Measurements from ENCODE around the gene ESRRB.

ESRRB gene

DNA sequence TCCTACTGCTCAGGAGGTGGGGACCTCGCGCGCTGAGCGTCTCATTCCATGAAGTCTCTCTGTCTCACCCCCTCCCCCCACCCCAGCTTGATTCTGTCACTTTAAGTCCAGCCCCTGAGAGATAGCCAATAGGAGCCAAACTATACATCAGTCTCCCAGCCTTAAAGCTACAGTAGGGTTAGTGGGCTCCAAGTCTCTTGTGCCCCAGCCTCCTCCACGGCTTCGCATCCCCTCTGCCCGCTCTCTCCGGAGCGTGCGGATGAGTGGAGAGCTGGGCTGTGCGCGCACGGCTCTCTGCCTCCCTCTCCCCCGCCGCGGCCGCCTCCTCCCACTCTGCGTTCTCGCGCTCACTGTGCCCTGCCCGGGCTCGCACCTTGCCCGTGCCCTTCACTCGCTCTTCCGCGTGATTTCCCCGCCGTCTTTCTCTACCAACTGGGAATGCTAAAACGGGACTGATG is at the start of gene ESRRB:
ESRRB (plus strand) TSS at position 191 of the 458 bp plus-strand sequence; CDS start at position 456, 265 bp downstream.
- no peak for DNase-seq

DNA sequence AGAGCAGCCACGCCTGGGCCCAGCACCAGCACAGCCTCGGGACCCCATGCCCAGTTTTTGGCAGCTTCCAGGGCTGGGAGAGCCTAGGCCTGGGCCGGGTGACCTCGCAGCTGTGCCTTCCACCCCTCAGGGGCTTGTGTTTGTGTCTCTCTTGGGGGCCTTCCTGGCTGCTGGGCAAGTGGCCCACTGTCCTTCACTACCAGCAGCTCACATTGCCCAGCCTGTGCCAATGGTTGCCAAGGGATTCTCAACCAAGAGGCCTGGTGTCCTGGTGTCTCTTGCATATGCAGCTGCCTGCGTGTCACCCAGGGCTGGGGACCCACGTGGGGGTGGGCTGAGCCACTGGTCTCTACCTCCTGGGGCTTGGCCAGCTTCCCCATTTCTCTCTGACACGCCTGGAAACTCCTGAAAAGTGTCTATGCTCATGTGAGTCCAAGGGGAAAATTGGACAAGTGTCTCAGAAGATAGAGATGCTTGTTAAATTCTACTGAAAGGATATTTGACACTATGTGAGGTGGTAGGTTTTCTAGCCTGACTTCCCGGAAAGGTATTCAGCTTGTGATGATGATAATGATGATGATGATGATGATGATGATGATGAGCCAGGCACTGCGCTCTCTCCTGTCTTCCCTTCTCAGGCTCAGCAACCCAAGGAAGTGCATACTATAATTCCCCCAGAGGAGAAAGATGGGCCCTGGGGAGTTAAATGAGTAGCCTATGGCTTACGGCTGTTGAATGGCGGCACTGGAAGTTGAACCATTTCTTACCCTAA is 48.8 kb upstream of the ESRRB start:
- DNase-seq, result no peak

DNA sequence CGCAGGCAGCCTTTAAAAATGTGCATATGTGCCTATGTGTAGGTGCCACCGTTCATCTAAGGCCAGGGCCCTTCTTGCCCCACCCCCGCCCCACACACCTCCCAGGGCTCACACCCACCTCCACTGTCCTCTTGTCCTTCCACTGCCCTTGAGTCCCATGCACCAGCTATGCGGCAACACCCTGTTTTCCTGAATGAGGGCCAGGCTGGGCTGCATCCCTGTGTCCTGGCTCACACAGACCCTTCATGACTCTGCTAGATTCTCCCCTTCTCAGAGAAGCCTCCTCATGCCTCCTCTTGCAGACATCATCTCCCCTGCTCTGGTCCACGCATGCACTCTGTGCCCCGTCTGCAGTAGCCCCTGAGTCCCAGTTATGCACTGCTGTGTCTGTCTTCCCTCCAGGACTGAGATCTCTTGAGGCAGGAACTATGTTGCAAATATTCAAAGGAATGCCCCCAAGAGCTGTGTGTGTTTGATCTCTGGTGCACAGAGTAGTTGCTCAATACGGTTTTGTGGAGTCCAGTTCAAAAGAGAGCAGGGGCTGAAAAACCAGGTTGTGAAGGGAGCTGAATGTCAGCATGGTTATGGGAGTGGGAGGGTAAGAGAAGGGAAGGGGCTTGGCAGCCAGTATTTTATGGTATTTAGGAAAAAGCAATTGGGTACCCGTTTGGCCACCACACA is 47.3 kb upstream of the ESRRB start:
- DNase-seq, result no peak

DNA sequence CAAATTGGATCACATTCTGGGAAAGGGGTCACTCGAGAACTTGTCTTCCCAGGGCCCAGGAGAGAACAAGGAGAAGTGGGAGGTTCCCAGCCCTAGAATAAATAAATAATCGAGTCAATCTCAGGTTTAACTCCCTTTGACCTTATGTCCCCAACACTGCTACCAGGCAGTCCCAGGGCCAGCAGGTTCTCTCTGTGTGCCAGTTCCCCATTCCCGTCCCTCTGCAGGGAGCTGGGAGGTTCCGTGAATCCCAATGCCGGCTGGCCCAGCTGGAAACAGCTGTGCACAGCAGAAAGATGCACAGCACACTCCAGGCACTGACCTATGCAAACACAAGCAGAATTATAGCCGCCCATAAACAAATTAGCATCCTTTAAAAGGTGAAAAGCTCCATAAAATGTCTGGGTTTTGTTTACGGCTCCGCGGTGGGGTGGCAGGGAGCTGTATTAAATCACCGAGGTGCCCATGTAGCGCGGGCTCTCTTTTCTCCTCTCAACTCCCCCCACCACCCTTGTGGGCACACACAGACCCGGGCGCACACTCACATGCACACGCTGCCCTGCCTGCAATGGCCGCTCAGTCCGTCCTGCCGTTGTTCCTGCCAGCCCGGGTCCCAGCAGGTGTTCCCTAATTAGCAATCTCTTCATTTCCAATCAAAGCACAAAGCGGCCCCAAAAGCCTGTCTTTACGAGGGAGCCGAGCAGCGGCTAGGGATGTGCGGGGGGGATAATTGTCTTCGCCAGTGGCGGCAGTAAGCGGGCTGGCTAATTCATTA is 46.6 kb upstream of the ESRRB start:
- DNase-seq, result no peak

DNA sequence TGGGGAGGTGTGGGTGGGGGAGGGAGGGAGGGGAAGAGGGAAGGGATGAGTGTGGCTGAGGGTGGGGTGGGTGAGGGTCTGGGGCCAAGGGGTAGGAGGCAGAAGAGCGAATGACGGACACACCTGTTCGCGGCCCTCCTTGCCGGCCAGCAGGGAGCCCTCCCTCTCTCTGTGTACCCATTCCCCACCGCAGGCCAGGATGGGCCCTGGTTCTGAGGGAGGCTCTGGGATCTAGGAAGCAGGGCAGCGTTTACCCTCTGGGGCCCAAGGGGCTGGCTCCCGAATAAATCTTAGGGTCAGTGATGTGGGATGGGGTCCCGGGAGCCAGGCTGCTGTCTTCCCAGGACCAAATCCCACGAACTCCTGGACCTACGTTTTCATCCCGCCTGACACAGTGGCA is 46.0 kb upstream of the ESRRB start:
- DNase-seq, result no peak

DNA sequence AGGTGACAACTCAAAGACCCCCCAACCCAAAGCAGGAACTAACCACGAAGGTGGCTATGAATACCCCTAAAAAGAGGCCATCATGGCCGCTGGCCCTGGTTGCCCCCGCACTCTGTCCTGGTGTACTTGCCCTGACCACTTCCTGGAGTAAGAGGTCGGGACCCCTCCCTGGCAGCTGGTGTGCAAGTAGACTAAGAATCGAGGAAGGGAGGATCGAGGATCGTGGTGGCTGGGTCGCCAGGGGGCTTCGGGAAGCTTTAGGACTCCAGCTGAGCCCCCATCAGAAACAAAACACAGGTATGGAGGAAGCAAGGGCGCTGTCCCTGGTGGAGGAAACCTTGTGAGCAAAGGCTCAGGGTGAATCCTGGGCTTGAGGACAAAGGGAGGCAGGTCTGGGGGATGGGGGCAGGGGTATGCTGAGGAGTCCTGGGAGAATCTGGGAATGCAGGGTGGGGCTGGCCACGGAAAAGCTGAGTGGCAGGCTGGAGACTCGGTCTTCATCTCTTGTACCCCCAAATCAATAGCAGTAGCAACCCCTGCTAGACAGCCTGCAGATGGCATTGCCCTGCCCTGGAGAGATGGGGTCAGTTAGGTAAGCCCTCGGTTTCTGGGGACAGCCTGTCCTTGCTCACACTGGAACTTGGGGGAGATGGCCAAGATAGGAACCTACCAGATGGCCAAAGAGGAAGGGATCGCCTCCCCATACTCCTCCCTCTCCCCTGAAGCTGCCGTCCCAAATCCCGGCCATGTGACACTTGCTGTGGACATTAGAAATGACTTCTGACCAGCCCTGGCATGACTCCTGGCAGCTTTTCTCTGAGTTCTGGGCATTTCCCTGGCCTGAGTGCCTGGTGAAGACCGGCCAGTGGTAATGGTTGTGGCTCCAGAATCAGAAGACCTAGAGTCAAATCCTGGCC is 45.3 kb upstream of the ESRRB start:
- no peak for DNase-seq

DNA sequence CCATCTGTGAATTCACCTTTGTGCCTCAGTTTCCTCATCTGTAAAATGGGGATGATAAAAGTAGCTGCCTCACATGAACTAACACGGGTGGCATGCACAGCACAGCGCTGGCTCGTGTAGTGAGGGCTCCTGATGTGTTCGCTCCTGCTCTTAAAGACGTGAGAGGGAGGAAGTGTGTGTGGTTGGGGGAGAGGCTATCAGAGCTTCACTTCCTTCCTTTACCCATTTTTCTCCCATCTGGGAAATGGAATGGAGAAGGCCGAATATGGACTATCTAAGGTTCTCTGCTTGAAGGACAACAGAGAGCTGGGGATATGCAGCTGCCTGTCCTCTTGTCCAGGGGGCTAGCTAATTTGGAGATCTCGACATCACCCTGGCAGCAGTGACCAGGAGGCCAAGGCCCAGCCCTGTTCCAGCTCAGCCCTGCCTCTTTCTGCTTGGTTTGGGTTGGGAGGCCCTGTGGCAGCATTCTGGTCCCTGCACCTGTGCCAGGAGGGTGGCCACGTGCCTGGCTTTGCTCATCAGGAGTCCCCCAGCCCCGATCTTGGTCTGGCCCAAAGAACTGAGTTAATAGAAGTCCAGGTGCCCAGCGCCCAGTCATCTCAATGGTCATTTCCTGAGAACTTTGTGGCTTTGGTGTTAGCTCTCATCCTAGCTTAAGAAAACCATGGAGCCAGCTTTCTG is 44.5 kb upstream of the ESRRB start:
- no peak for DNase-seq

DNA sequence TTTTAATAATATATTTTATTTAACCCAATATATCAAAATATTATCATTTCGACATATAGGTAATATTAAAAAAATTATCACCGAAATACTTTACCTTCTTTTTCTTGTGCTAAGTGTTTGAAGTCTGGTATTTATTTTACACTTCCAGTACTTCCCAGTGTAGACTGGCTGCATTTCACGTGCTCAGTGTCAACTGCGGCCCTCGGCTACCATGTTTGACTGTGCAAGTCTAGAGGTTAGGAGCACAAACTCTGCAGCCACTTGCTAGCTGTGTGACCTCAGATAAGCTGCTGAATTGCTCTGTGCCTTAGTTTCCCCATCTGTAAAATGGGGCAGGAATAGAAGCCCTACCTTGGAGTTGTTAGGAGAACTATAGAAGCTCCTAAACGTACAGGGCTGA is 42.3 kb upstream of the ESRRB start:
- DNase-seq, result no peak

DNA sequence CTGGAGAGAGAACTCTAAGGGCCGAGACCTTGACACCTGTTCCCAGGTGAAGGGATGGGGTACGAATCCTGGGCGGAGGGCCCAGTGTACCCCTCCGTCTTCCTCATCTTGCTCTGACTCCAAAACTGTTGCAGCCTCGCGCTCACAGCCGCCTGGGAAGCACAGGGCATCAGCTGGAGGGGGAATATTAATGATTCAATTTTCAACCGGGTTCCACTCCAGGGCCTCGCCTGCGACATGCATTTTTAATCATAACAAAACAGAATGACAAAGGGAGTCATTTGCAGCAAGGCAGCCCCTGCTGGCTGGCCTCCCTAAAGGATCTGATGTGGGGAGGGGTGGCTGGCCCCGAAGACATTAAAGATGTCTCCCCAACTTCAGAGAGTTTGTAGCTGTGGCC is 41.6 kb upstream of the ESRRB start:
- no peak for DNase-seq

DNA sequence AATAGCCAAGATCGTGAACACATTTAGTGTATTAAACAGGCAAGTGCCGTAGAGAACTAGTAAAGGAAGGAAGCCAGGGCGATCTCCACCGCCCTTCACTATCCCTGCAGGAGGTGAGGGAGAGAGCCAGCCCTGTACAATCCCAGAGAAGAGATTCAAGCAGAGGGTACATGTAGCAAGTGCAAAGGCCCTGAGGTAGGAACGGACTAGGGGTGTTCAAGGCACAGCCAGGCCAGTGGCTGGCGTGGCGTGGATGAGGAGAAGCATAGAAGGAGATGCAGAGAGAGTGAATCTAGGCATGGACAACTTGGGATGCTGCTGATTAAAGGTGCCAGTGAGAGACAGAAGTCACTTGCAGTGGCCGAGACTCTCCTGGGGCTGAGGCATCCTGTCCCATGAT is 39.1 kb upstream of the ESRRB start:
- no peak for DNase-seq

DNA sequence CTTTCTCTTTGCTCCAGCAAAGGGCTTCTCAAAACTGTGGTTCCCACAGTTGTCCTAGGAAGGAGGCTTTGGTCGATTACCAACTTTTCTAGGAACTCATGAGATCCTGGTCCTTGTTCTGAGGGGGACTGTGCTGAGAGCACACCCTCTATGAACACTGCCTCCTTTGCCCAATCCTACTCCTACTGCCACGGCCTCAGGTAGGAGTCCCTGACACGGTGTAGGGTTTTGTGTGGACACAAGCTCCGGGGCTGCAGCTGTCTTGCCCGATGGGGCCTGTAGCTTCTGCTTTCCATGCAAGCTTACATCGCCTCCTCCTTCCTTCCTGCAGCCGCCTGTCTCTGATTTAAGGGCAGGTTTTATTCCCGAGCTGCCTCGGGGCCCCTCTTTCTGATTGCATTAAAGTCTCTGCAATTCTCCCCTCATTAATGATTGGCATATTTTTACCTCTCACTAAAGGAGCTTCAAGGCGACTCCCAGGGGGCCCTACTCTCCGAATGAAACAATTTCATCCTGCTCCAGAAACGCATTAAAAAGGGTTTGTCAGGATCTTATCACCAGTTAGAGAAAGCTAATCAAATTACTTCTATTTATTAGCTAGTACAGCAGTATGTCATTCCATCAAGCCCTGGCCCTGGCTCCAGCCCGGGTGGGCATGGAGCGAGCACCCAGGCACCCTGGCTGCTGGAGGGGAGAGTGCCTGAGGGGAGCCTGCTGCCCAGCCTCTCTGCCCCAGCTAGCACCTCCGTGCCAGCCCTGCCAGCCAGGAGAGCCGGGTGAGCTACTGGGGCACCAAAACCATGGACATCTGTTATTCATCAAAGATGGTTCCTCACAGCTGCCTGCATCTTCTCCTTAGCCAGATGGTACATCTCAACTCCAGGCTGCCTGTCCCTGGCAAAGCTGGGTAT is 38.0 kb upstream of the ESRRB start:
- DNase-seq, result no peak

DNA sequence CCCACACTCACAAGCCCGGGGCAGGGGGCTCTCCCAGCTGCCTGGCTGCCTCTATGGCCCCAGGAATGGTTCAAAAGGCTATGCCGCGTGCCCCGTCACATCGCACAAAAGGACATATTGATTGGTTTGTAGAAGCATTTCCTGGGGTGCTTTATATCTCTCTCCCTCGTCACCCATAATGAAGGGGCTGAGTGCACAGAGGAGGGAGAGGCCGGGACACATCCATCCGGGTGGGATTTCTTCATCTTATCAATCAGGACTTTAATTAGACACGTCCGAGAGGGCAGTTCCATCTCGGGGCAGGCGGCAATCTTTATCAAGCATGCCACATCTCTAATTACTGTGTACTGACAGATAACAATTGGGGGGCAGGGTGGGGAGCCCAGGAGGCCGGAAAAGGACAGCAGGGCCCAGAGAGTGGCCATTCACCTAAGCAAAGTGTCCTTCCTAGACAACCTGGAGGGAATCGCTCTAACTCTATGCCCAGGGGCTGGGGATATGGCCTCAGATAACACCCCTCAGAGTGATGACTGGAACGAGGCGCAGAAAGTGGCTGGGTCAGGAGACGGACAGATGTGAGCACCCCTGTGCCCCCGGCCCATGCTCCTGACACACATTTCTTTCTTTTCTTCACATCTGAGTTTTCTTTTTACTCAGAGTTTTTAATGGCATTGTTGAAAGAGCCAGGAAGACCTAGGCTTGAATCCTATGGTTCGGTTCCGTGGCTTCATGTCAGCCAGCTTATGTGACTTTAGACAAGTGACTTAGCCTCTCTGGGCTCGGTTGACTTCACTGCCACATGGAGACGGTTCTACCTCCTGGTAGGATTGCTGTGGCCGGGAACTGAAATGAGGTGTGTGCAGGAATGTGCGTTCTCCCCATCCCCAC is 36.0 kb upstream of the ESRRB start:
- DNase-seq, result no peak

DNA sequence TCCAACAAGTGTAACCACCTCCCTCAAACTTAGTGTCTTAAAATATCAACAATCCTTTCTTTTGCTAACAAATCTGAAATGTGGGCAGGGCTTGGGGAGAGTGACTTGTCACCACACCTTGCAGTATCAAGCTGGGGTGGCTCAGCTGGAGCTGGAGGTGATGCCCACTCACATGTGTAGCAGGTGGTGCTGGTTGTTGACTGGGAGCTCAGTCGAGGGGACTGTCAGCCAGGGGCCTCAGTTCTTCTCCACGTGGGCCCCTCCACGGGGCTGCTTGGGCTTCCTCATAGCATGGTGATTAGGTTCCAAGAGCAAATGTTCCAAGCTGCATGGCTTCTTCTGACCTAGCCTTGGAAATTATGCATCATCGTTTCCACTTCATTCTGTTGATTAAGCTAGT is 32.6 kb upstream of the ESRRB start:
- DNase-seq, result no peak

DNA sequence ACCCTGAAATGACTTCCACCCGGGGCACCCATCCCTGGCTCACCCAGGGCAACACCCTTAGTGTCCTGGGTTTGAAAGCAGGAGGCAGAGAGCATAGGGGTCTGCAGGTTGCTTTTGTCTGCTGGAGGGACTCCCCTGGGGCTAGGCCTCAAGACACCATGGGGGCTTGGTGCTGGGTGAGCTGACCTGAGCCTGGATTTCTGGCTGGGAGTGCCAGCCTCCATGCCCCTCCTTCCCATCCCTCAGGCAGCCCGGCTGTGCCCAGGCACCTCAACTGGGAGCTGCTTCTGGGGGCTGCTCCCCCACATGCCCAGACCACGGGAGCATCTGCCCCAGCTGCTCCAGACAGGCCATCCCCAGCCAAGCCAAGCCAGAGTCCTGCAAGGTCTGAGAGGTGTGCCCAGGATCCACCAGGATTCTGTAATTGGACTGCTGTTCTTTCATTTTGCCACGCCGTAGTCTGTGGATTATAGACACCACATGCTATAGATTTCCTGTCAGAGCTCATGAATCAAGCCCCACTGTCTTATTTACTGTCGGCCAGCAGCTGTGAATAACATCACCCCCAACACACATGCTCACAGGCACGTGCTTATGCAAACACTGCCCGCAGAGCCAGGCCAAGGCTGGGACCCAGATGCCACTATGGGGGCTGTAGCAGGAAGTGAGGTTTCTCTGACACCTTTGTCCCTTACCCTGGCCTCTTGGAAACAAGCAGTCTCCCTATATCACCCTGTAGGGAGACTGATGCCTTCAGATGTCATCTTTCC is 29.4 kb upstream of the ESRRB start:
- no peak for DNase-seq

DNA sequence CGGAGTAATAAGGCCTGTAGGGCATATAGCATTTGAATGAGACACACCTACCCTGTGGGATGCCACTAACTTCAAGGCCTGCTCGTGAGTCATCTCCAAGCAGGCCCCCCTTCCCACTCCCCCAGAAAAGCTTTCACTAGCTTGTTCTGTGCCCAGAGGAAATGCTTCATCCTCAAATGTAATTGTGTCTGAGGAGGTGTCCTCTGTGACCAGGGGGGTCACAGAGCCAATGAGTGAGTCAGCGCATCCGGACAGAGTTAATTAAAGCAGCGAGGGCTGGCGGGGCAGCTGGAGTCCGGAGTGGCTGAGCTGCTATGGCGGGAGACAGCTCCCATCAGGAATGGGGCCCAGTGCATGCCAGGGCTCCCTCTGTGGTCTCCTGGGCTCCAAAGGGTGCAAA is 27.0 kb upstream of the ESRRB start:
- DNase-seq, result no peak

DNA sequence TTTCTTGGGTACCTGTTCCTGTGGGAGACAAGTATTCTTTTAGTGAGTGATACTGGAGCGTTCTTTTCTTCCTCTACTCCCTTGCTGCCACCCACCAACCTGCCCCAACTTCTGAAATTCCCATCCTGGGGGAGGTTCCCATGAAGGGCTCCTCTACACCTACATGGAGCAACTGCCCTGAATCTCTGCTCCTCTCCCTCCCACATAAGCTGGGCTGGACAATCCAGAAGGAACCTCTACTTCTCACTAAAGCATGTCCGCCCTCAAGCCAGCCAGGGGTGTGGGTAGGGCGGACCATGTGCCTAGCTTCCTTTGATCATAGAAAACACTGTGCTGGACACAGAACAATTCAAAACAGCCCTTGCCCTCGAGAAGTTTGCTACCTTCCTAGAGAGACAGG is 25.9 kb upstream of the ESRRB start:
- DNase-seq, result no peak

DNA sequence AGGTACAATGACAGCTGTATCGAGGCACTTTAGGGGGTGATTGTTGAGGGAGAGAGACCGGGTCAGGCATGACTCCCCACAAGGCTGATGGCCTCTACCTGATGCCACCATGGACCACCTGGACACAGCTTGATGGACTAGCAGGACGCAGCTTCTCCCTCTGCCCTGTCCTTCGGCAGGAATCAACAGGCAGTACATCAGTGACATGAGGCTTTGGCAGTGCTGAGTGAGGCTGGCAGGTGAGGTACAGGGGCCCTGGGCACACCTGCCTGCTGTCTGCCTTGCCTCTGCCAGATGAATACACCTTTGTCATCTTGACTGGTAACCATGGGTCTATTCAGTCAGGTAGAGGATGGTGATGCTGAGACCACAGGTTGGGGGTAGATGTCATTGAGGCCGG is 25.3 kb upstream of the ESRRB start:
- DNase-seq, result no peak

DNA sequence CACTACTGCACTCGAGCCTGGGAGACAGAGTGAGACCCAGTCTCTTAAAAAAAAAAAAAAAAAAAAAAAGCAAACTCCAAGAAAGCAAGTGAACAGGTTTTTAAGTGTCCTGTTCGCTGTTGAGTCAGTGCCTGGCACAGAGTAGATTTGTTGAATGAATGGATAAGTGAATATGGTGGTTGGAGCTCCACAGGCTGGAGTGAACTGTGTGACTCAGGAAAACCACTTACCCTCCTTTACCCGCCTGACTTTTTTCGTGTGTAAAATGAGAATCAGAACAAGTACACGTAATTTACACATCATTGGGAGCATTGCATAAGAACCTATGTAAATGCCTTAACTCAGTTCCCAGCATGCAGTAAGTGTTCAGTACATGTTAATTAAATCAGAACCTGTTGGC is 24.0 kb upstream of the ESRRB start:
- no peak for DNase-seq

DNA sequence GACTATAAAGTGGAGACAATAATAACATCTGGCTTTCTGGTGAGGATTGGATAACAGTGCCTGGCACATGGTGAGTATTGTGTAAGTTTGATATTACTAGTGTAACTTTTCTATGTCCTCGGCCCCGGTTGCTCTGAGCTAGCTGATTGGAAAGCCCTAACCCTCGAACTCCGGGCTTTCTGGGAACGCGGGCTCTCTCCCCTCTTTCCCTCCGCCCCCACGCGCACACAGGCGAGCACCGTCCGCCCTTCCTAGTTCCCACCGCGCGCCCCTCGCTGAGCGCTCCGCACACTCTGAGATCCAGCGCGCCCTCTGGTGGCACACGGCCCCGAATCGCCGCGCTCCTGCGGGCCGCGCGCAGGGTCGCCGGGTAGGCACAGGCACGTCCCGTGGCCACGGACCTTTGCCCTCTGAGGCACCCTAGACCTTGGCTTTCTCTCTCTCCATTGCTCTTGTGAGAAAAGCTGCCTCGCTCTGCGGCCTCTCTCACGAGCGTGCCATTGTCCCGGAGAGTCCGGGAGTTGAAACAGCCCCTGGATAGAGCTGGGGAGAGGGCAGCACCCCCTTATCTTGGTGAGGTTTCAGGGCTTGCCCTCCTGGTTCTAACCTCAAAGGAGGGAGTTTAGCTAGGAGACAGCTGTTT is 23.2 kb upstream of the ESRRB start:
- peak; percentile 41 for DNase-seq

Measured in activated CD4-positive, alpha-beta T cell treated with anti-CD3 and anti-CD28 coated beads, Interleukin-2, amount 50 U/mL, for 16 hours (primary cell).